Lung (tissue), 12 donors: ENCODE results near the gene PRDM16. TPM values are rescaled to one million over a fixed set of nuclear protein-coding genes. Genes with fewer than 3 reads are reported as not detected.
A peak's percentile ranks its signal among the peaks of the same experiment; 100 is the strongest.

Source experiments
- ATAC-seq: fragments of 200-7000 bp; cut with Tn5 transposase; one replicate; pipeline ENCODE4 v1.9.1; 2020; ENCODE audit warnings: moderate number of reproducible peaks; ENCODE audit not compliant: insufficient read depth, low FRiP score
- DNase-seq, 3 donors: peaks; one replicate each; pipeline ENCODE4 v3.0.0-alpha.2; 2013 to 2017
- H3K27ac ChIP-seq, 2 donors: one replicate each; pipeline ENCODE4 v1.5.1; 2013; ENCODE audit warnings: mild to moderate bottlenecking in 2 of 2, moderate library complexity in 2 of 2, control low read depth in 1 of 2, inconsistent platforms in 1 of 2, low read depth in 1 of 2, low read length in 1 of 2
- H3K27me3 ChIP-seq, 3 donors: one replicate each; pipeline ENCODE4 v1.5.1; 2013; ENCODE audit warnings: low read length in 2 of 3; ENCODE audit not compliant: control insufficient read depth in 3 of 3, insufficient read depth in 3 of 3
- H3K36me3 ChIP-seq, 4 donors: one replicate each; pipeline ENCODE4 v1.5.1; 2013; ENCODE audit warnings: low read length in 4 of 4, mild to moderate bottlenecking in 1 of 4, moderate library complexity in 1 of 4; ENCODE audit not compliant: control insufficient read depth in 4 of 4, insufficient read depth in 4 of 4
- H3K4me1 ChIP-seq, 5 donors: one replicate each; pipeline ENCODE4 v1.5.1; 2013; ENCODE audit warnings: low read length in 5 of 5, mild to moderate bottlenecking in 2 of 5, moderate library complexity in 1 of 5; ENCODE audit not compliant: control insufficient read depth in 5 of 5, insufficient read depth in 5 of 5
- H3K4me3 ChIP-seq: one replicate; pipeline ENCODE4 v1.5.1; 2013; ENCODE audit warnings: mild to moderate bottlenecking, control low read depth, moderate library complexity
- H3K9ac ChIP-seq, 2 donors: one replicate each; pipeline ENCODE4 v1.5.1; 2013; ENCODE audit warnings: low read length in 2 of 2, control low read depth in 1 of 2; ENCODE audit not compliant: insufficient read depth in 1 of 2
- H3K9me3 ChIP-seq, 4 donors: one replicate each; pipeline ENCODE4 v1.5.1; 2013; ENCODE audit warnings: low read length in 3 of 4, mild to moderate bottlenecking in 1 of 4, moderate library complexity in 1 of 4; ENCODE audit not compliant: control insufficient read depth in 4 of 4, insufficient read depth in 3 of 4
- CTCF ChIP-seq: IDR thresholded peaks from 2 replicates; pipeline ENCODE4 v1.5.1; 2012; ENCODE audit warnings: mild to moderate bottlenecking; ENCODE audit errors: control extremely low read depth, extremely low read depth
- WGBS, 2 donors: extraction: QIAGEN DNeasy Blood & Tissue Kit; methylation state at CpG; one replicate each; pipeline ENCODE4 v1.1.7; 2013; 5-methylcytosine and 5-hydroxymethylcytosine counted together
- polyA plus RNA-seq, 2 donors: library from polyadenylated mRNA; stranded (reverse); fragments of 200-250 nt; gene quantifications; one replicate each; pipeline ENCODE4 v1.2.1, GENCODE V29; 2013
- total RNA-seq, 2 donors: library from RNA; depleted of rRNA in 1 of 2; stranded (reverse); fragments of >200 nt in 1 of 2; gene quantifications; one replicate each; pipeline ENCODE4 v1.2.1, GENCODE V29; 2014 to 2021
- donor health status: control.
- donor health status: control.
- donor health status: Bipolar disorder and iron deficiency.
- donor health status: healthy.
- donor health status: DM: yes; HTN: yes; CAD: no.

PRDM16 gene
- total and polyA plus RNA-seq, 4 donors = 2.4 to 36.5 (median 13.1) TPM

GRCh38 chr1:3069491-3070308, 697 bp downstream of the PRDM16 start:
- DNase-seq (peak; percentile 86 to 93 (median 92)), ATAC-seq (peak; percentile 3)
- no peak for TF ChIP-seq CTCF
- WGBS, 2 donors = 1% methylated on average over 68 to 84 of the region's 91 CpGs
- H3K36me3 ChIP-seq = no peaks in the 10 kb centered on the region
- peaks cover 5 to 53% (median 52%) of the 10 kb centered on the region in 3 donors for H3K27me3 ChIP-seq
- H3K27ac ChIP-seq = peak overlapping the region; percentile 89 to 95
- H3K4me3 ChIP-seq = peak overlapping the region; percentile 60
- H3K9me3 ChIP-seq = peaks cover 0 to 2% (median 0%) of the 10 kb centered on the region in 4 donors
- no peak overlapping the region for H3K9ac ChIP-seq
- H3K4me1 ChIP-seq = peaks cover 0 to 22% (median 4%) of the 10 kb centered on the region in 5 donors

GRCh38 chr1:3070309-3070643, 1.3 kb downstream of the PRDM16 start:
- Histone ChIP-seq H3K27me3 (peaks cover 4 to 50% (median 47%) of the 10 kb centered on the region in 3 donors), H3K4me3 (peak overlapping the region; percentile 60), H3K9ac (no peak overlapping the region), H3K4me1 (peaks cover 0 to 22% (median 6%) of the 10 kb centered on the region in 5 donors), H3K36me3 (no peaks in the 10 kb centered on the region), H3K9me3 (peaks cover 0 to 2% (median 0%) of the 10 kb centered on the region in 4 donors), H3K27ac (peak overlapping the region; percentile 89 to 95)
- no peak for TF ChIP-seq CTCF
- no peak for ATAC-seq
- no peak for DNase-seq
- 1% methylated on average over 23 to 57 of the region's 57 CpGs for WGBS, 2 donors

DNA sequence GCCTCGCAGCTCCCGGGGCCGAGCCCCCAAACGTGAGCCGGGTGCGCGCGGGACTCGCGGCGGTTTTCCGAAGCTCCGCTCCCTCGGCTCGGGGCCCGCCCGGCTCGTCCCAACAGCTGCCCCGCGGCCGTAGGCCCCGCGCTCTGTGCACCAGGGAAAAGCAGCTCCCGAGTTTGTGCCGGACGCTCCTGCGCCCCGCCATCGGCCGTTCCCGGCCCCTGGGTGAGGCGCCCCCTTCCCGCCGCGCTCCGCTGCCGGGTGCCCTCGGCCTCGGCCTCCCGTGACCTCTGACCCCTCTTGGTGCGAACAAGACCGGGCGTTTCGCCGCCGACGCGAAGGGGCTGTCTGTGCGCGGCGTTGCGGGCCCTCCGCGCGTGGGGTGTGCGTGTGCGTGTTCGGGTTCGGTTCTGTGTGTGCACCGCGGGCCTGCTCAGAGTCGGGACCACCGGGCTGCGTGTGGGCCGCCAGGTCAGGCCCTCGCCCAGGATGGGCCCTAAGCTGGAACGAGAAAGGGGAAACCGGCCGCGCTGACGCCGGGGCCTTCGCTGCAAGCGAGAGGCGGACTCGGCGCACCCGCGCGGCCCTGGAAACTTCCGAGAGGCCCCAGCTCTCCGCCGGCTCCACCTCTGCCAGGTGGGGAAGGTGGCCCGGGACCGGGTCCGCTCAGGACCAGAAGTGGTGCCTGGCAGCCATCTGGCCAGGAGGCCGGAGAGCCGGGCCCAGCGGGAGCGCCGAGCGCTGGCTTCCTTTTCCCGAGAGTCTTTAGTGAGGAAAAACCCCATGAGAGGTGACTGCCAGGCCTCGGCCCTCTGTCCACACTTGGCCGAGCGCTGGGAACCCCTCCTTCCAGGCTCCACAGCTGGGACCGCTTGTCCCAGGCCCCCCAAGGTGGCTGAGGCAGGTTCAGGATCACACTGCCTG, 1.9 kb downstream of the PRDM16 start:
- Histone ChIP-seq H3K27me3 (peaks cover 0 to 44% (median 43%) of the 10 kb centered on the region in 3 donors), H3K4me3 (peak overlapping the region; percentile 44), H3K9ac (no peak overlapping the region), H3K9me3 (peaks cover 0 to 2% (median 0%) of the 10 kb centered on the region in 4 donors), H3K36me3 (no peaks in the 10 kb centered on the region), H3K27ac (peak overlapping the region; percentile 82 to 95), H3K4me1 (peaks cover 0 to 22% (median 6%) of the 10 kb centered on the region in 5 donors)
- 5 to 9% methylated on average over 71 to 97 of the region's 97 CpGs for WGBS, 2 donors
- ATAC-seq = no peak
- no peak for TF ChIP-seq CTCF
- DNase-seq = peak in 1 of 3 donors; percentile 22
